GM12875 (cell line): Measurements from ENCODE around the gene COL9A3.
A peak's percentile ranks its signal among the peaks of the same experiment; 100 is the strongest.

Experiments
- H3K4me3 ChIP-seq: one replicate; pipeline ENCODE4 v1.5.1; 2011; ENCODE audit warnings: low read depth, low read length, control low read depth
- CTCF ChIP-seq: IDR thresholded peaks from 2 replicates; pipeline ENCODE4 v1.5.1; 2011; ENCODE audit warnings: low read depth, mild to moderate bottlenecking, control low read depth, inconsistent platforms, low read length, moderate library complexity, borderline replicate concordance; ENCODE audit not compliant: insufficient read depth

COL9A3 gene

DNA sequence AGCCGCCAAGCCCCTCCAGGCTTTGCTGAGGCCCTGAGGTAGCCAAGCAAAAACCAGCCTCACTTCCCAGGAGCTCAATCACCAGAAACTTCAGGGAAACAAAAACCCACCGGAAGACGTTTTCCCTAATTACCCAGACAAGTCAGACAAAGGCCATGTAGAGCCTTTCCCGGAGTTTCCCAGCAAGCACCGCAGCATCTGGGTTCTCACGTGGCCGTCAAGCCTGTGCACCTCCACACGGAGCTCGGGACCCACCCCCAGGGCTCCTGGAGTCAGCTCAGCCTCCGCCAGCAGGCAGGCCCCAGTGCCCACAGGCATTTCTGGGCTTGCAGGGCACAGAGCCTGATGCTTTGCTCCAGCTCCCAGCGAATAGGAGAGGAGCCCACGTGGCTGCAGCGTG, 30.7 kb upstream of the COL9A3 start:
- H3K4me3 ChIP-seq, result no peak overlapping the region

DNA sequence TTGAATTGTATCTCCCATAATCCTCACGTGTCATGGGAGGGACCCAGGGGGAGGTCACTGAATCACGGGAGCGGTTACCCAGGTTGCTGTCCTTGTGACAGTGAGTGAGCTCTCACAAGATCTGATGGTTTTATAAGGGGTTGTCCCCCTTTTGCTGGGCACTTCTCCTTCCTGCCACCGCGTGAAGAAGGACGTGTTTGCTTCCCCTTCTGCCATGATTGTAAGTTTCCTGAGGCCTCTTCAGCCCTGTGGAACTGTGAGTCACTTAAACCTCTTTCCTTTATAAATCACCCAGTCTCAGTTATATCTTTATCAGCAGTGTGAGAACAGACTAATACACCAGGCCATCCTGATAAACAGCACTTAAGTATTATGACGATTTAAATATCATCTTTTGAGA, 29.5 kb upstream of the COL9A3 start:
- H3K4me3 ChIP-seq, result no peak overlapping the region
- TF ChIP-seq CTCF, result no peak

More for the DNA sequence above, 30.7 kb upstream of the COL9A3 start:
- no peak for TF ChIP-seq CTCF

DNA sequence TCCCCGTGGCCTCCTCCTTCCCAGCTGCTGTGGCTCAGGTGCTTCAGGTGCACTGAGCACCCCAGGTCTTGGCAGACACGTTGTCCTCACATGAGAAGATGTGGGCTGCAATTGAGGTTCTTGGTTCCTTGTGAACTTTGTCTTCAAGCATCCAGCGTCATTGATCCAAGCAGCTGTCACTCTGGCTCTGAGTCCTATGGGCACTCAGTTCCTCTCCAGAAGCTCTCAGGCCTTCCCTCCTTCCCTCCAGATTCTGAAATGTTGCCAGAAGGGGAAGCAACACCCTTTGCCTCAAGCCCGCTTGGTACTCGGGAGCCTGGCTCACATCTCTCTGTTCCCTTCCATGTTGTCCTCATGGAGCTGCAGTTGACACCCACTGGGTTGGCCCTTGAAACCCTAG, 29.0 kb upstream of the COL9A3 start:
- no peak overlapping the region for H3K4me3 ChIP-seq
- no peak for TF ChIP-seq CTCF

DNA sequence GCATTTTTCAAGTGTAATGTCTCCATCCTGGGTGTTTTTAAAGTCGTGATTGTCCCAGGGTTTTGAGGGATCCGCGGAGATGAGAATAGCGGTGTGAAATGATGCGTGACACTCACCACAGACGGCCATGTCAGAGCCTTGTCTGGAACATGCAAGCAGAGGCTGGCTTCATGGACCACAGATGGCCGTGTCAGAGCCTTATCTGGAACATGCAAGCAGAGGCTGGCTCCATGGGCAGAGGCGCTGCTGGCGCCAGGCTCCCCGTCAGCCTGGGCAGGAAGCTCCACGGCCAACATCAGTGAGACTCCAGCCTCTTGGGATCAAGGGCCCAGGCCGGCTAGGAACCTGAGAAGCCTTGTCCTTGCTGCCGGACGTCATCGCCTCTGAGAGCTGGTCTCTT, 28.2 kb upstream of the COL9A3 start:
- TF ChIP-seq CTCF, result no peak
- H3K4me3 ChIP-seq, result no peak overlapping the region

- TF ChIP-seq CTCF, result no peak
- H3K4me3 ChIP-seq, result no peak overlapping the region
Observed at GRCh38 chr20:62790075-62790474, 26.8 kb upstream of the COL9A3 start.

- H3K4me3 ChIP-seq, result no peak overlapping the region
- TF ChIP-seq CTCF, result peak; percentile 93
Observed at GRCh38 chr20:62791301-62792181, 25.3 kb upstream of the COL9A3 start.
